Right forelimb (tissue), 1 donor: ENCODE measurements around the gene SYT14.
"Not testable (repeated sequence)": the region's sequence is repeated elsewhere in the genome, so short reads cannot be mapped to it uniquely, and the experiment has no call there.

ENCODE experiments used
- DNase-seq: peaks from one replicate; pipeline ENCODE4 v3.0.0-alpha.2; 2018

SYT14 gene

GRCh38 chr1:209937996-209938959, at the start of gene SYT14:
TSS of gene SYT14 (plus strand) at chr1:209938217. CDS start at chr1:209938265, 48 bp downstream.
- no peak for DNase-seq

- not testable (repeated sequence) for DNase-seq
Measured at GRCh38 chr1:209888291-209889076, 49.5 kb upstream of the SYT14 start.

- DNase-seq, result no peak
Measured at GRCh38 chr1:209889077-209889418, 49.0 kb upstream of the SYT14 start.

GRCh38 chr1:209890641-209891330, 47.2 kb upstream of the SYT14 start:
- DNase-seq, result no peak

GRCh38 chr1:209893751-209894150, 44.3 kb upstream of the SYT14 start:
- no peak for DNase-seq

GRCh38 chr1:209895709-209896108, 42.3 kb upstream of the SYT14 start:
- no peak for DNase-seq

GRCh38 chr1:209896346-209896745, 41.7 kb upstream of the SYT14 start:
- no peak for DNase-seq

GRCh38 chr1:209898271-209898670, 39.7 kb upstream of the SYT14 start:
- not testable (repeated sequence) for DNase-seq

- not testable (repeated sequence) for DNase-seq
Measured at GRCh38 chr1:209898851-209899250, 39.2 kb upstream of the SYT14 start.

GRCh38 chr1:209899948-209900347, 38.1 kb upstream of the SYT14 start:
- DNase-seq, result no peak

- no peak for DNase-seq
Measured at GRCh38 chr1:209900734-209901133, 37.3 kb upstream of the SYT14 start.

GRCh38 chr1:209901211-209901610, 36.8 kb upstream of the SYT14 start:
- DNase-seq, result no peak

GRCh38 chr1:209904774-209905173, 33.2 kb upstream of the SYT14 start:
- DNase-seq, result not testable (repeated sequence)

- no peak for DNase-seq
Measured at GRCh38 chr1:209911746-209912145, 26.3 kb upstream of the SYT14 start.

GRCh38 chr1:209912306-209912705, 25.7 kb upstream of the SYT14 start:
- DNase-seq, result no peak

- DNase-seq, result not testable (repeated sequence)
Measured at GRCh38 chr1:209919637-209920036, 18.4 kb upstream of the SYT14 start.

- DNase-seq, result no peak
Measured at GRCh38 chr1:209920844-209921243, 17.2 kb upstream of the SYT14 start.

- DNase-seq, result no peak
Measured at GRCh38 chr1:209924390-209924789, 13.6 kb upstream of the SYT14 start.

- DNase-seq, result no peak
Measured at GRCh38 chr1:209926045-209926444, 12.0 kb upstream of the SYT14 start.

GRCh38 chr1:209927466-209927865, 10.6 kb upstream of the SYT14 start:
- DNase-seq, result no peak

GRCh38 chr1:209929751-209930150, 8.3 kb upstream of the SYT14 start:
- DNase-seq, result no peak

GRCh38 chr1:209931141-209931540, 6.9 kb upstream of the SYT14 start:
- no peak for DNase-seq

GRCh38 chr1:209936125-209936524, 1.9 kb upstream of the SYT14 start:
- DNase-seq, result no peak
